Amniotic epithelial cell (primary cell): Measurements from ENCODE around the gene TRAPPC2L.

Source experiments
- DNase-seq: peaks from one replicate; pipeline ENCODE4 v3.0.0-alpha.2; 2010; ENCODE audit warnings: low read depth

The TRAPPC2L gene, protein sequence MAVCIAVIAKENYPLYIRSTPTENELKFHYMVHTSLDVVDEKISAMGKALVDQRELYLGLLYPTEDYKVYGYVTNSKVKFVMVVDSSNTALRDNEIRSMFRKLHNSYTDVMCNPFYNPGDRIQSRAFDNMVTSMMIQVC

DNA sequence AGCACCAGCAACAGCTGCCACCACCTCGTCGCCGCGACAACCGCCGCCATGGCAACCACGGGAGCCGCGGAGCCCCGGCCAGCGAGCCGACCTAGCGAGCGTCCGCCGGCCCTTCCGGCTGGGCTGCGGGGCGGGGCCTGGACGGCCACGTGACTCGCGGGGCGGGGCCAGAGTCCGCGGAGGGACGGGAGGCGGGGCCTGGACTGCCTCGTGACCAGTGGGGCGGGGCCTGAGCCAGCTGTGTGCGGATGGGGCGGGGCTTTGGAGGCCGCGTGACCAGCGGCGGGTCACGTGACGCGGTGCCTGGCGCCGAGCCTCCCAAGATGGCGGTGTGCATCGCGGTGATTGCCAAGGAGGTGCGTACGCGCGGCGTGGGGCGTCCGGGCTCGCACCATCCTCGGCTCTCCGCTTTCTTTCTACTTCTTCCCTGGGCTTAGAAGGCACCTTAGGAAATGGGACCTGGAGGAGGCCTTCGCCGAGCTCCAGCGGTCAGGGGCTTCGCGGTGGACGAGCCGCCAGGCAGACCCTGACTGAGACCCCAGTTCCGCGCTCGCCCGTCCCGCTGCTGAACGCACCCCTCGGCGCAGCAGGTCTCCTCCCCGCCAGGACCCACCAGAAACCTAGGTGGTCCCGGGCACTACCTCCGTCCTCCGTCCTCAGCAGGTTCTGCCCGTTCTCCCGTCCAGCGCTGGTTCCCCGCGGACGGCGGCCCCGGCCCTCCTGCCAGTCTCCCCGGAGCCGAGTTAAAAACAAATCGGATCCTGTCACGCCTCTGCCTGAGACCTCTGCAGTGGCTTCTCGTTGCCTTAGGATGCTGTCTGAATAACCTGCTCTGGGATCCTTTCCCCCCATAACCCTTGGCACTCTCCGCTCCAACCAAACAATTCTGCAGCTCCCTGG lies at the start of gene TRAPPC2L, which contains the start of gene GALNS:
TSS of gene TRAPPC2L (plus strand) at position 300 of the 900 bp plus-strand sequence. CDS start at position 324, 24 bp downstream.
TSS of gene GALNS (minus strand) at position 120 of the 900 bp plus-strand sequence. CDS start at position 50, 70 bp downstream.
- DNase-seq, result peak; percentile 85

DNA sequence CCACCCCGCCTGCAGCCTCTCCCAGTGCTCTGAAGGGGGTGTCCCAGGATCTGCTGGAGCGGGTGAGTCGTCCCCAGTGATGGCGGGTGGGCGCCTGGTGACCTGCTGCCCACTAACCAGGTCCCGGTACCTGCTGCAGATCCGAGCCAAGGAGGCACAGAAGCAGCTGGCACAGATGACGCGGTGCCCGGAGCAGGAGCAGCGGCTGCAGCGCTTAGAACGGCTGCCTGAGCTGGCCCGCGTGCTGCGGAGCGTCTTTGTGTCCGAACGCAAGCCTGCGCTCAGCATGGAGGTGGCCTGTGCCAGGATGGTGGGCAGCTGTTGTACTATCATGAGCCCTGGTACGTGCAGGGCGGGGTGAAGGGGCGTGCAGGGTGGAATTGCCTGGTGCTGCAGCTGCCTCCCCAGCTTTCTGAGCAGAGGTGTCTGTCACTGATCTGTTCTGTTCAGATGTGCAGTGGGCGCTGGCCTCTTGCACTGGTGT lies 49.7 kb upstream of the TRAPPC2L start:
- no peak for DNase-seq

DNA sequence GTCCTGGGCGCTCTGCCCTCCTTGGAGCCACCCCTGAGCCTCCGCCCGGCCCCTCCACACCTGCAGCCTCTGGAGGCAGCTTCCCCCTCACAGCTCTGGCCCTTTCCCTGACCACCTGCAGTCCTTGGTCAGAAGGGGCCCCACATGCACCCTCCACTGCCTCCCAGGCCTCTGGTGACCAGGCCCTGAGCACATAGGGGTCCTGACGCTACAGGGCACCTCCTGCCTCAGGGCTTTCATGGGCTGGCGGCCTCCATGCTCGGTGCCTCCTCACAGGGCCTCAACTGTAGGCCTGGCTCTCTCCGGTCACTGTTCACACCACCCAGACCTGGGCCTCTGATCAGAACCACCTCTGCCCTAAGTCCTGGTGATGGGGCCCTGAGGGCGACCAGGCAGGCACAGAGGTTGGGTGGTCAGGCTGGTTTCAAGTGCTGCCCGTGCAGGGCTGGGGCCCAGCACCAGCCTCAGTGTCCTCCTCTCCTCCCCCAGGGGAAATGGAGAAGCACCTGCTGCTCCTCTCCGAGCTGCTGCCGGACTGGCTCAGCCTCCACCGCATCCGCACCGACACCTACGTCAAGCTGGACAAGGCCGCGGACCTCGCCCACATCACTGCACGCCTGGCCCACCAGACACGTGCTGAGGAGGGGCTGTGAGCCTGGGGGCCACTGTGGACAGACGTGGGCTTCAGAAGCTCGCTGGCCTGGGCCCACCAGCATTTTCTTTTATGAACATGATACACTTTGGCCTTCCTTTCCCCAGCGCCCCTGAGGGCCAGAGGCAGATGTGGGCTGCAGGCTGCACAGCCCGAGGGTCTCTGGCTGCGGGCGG lies 49.1 kb upstream of the TRAPPC2L start:
- no peak for DNase-seq

DNA sequence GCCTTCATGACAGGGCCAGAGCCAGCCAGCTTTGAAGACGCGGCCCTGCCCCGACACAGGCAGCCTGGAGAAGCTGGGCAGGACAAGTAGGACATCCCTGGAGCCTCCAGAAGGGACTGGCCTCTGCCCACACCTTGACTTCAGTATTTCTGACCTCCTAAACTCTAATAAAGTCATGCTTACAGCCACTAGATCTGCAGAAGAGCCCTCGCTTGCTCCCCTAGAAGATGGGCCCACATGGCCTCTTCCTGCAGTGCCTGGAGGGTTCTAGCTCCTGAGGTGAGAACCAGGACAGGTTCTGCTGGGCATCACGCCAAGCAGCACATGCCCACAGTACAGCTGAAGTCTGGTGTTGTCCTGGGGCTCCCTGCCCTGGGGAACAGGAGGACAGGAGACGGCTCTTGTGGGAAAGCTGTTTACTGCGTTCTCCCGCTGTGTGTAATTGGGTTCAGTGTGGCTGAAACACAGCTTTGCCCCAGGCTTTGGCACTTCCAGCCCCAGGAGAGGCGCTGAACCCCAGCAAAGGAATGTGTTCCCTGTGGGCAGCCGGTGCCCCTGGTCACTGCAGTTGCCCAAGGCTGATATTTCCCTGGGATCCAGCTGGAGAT lies 47.8 kb upstream of the TRAPPC2L start:
- no peak for DNase-seq

DNA sequence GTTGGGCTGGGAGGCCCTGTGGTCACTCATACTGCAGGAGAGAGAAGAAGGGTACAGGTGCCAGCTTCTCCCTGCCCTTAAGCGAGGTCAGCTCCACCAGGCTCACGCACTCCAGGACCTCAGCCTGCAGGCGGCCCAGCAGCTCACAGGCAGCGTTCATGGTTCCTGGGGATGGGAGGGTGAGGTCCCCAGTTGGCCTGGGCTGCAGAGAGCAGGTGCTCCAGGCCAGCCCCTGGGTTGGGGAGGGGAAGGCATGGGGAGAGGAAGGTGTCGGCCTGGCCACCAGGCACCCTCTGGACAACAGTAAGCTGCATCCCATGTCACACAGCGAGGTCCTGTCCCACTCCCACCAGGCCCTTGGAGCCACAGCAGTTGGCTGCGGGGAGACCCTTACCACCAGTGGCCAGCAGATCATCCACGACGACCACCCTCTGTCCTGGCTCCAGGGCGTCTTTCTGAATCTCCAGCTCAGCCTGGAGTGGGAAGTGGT lies 47.2 kb upstream of the TRAPPC2L start:
- DNase-seq, result no peak

DNA sequence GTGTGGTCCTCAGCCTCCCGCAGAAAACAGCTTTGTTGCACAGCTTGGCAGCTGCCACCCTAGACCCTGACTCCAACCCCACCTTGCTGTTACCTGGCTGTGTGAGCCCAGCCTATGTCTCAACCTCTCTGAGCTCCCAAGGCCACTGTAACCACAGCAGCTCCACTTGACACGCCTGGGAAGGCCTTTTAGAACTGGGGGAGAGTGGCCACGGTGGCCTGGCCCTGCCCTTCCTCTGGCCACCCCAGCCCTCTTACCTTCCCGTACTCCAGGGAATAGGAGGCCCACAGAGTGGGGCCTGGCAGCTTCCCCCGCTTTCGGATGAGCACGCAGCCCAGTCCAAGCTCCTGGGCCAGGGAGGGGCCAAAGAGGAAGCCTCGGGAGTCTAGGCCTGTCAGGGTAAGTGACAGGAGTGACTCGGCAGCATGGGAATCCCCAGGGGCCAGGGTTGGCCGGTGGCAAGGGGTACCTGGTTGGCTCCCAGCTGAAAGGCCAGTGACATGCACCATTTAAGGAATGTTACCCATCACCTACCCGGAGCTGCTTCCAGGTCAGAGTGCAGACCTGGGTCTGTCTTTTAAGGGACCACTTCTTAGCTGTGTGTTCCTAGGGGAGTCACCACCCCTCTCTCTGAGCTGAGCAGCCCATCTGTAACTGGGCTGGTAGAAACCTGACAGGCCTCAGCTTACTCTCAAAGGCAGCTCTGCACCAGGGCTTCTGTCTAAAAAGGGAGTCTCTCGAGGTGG lies 46.6 kb upstream of the TRAPPC2L start:
- DNase-seq, result no peak

DNA sequence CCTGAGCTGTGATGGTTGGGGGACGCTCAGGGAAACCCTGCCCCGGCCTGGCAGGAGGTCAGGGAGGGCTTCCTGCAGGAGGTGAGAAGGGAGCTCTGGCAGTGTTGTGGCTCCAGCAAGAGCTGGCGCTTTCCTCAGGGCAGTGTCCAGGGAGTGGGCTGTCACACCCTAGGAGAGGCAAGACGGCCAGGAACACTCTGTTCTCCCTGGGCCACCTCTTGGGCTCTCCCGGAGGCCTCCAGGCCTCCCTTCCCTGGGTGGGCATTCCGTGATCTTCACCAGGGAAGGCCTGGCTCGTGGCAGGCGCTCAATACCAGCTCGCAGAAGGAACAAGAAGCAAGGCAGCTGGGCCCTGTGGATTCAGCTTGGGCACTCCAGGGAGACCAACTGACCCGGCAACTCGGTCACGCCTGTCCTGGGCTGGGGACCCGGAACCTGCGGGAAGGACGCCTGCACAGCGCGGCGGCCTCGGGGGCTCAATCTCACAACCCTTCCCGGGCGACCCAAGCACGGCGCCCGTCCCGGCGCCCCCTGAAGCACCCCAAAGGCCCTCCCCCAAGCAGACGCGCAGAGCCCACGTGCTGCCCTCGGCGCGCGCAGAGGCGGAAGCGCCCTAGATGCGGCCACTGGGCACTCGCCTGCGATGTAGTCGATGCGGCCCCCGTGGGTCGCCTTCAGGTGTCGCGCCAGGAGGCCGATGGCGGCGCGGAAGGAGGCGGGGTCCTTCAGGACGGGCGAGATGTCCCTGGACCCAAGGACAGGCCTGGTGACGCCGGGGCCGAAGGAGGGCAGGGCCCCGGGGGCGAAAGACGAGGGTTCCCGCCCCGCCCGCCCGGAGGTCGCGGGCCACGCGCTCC lies 45.8 kb upstream of the TRAPPC2L start:
- peak; percentile 69 for DNase-seq

DNA sequence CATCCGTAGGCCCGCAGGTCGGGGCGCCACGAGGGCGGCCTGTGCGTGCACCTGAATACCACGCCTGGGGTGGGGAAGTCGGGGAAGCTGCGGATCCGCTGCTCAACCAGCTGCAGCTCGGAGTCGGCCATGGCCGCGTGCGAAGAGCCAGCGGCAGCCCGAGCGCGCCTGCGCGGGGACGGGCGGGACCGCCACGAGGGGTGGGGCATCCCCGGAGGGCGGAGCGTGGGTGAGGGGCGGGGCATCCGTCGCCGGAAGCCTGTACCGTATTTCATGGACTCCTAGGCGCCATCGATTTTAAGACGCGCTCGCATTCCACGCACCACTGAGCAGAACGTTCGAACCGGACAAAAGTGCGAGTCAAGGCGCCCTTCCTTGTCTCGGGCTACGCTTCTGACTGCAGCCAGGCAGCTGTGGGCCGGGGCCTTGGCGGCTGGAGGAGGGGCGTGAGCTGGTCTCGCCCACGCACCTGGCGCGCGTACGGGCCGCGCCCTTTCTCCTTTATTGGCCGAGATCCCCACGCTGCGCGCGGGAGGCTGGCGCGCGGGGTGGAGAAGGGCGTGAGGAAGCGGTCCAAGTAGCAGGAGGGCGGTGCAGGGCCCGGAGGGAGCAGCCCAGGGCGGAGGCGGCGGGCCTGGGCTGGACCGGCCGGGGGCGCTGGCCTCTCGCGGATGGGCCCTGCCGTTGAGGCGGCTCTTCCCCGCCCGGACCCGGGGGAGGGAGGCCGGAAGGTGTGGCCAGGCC lies 45.0 kb upstream of the TRAPPC2L start, which contains the start of gene APRT:
TSS of gene APRT (minus strand) at position 160 of the 744 bp plus-strand sequence. CDS start at position 131, 29 bp downstream.
- DNase-seq, result peak; percentile 91

DNA sequence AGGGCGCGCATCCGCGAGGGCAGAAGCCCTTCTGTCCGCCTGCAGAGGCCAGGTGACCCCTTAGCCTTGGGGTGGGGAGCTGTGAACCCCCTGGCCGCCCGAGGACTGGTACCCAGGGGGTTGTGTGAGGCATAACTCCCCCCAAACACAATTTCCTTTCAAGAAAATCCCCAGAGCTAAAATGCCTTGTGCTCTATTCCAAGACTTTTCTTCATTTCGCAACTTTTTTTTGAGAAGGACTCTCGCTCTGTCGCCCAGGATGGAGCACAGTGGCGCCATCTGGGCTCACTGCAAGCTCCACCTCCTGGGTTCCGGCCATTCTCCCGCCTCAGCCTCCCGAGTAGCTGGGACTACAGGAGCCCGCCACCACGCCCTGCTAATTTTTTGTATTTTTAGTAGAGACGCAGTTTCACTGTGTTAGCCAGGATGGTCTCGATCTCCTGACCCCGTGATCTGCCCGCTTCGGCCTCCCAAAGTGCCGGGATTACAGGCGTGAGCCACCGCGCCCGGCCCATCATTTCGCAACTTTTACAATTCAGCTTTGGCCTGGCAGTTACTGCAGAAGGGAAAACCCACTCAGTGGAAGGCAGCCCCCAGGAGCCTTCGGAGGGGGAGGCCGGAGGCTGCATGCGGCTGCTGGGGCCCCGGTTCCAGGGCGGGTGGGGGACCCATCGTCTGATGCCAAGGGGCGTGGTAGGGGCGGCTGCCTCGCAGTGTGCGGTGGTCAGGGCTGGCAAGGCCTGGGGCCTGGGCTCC lies 44.2 kb upstream of the TRAPPC2L start:
- DNase-seq, result peak; percentile 27

DNA sequence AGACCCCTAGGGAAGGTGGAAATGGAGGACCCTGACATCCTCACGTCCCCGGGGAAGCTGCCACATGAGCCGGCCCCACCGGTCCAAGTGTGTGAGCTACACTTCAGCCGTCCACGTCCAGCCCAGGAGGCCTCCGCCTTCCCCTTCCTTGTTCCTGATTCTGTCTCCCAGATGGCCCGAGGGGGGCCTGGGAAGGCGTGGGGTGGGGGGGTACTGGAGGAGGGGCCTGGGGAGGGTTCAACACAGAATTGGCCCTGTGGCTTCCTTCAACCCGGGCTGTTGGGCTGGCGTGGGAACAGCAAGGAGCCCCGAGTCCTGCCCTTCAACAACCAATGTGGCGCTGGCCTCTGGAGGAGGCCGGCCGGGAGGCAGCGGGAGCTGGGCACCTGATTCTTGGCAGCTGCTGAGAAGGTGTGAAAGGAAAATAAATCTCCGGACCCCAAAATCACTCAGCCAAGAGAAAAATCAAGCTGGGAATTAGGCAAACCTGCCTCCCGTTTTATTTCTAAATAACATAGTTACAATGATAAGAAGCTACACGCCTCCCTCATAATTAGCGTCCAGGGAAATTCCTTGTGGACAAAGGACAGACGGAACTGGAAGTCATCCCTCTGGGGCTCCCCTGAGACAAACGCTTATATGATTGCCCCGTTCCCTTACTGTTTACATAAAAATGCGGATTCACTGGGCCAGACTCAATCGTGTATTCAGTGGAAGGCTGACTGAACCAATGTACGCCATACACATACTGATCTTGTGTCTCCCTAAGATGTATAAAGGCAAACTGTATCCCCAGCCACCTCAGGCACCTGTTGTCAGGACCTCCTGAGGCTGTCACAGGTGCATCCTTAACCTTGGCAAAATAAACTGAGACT lies 43.4 kb upstream of the TRAPPC2L start:
- DNase-seq, result no peak

DNA sequence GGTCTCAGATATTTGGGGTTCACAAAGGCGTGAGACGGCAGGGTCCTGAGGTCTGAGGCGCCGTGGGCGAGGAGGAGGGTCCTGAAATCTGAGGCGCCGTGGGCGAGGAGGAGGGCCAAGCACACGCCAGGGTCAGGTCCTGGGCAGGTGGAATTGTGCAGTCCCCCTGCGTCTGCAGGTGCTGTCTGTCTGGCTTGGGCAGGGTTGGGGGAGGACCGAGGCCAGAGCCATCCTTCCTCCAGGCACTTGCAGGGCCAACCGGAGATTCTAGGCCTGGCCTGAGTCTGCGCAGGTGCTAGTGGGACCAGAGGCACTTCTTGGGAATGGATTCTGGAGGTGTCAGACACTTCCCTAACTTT lies 42.8 kb upstream of the TRAPPC2L start:
- DNase-seq, result no peak

DNA sequence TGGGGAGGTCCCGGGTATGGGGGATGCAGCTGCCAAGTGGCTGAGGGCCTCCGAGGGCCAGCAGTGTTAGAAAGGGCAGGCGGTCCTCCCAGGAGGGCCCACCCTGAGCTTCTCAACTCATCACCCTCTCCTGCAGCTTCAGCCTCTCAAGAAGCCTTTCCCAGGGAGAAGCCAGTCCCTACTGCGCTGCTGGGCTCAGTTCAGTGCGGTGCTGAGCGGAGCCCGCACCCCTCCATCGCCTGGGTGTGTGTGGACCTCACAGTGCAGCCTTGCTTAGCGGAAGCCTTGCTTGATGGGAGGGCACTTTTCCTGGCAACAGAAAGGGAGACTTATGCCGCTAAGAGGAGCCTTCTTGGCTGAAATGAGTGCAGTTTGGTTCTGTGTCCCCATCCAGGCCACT lies 41.7 kb upstream of the TRAPPC2L start:
- no peak for DNase-seq

DNA sequence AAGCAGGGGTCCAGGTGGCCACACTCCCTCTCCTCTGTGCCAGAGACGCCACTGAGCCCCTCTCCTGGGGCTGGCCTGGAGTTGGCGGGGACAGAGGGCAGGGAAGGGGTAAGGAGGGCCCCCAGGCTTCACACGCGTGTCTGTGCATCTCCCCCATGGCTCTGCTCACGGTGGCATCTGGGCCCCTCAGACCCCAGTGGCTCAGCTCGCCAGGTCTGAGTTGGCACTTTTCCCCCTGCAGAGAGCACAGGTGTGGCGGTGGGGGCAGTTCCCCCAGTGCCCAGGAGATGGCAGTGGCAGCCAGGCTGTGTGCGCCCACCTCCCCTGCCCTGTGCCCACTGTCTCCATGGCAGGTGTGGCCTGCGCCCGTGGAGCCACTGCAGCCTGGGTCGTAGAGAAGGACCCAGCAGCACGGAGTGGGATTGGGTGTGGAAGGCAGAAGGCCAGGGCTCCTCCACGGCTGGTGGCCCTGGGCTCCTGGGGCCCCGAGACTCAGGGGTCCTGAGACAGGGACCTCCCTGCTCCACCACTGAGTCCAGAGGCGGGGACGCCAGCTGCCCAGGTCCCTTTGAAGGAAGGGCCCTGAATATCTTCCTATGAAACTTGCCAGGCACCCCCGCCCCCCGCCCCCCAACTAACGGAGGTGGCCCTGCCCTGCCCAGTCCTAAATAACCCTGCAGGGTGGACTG lies 40.9 kb upstream of the TRAPPC2L start:
- no peak for DNase-seq

DNA sequence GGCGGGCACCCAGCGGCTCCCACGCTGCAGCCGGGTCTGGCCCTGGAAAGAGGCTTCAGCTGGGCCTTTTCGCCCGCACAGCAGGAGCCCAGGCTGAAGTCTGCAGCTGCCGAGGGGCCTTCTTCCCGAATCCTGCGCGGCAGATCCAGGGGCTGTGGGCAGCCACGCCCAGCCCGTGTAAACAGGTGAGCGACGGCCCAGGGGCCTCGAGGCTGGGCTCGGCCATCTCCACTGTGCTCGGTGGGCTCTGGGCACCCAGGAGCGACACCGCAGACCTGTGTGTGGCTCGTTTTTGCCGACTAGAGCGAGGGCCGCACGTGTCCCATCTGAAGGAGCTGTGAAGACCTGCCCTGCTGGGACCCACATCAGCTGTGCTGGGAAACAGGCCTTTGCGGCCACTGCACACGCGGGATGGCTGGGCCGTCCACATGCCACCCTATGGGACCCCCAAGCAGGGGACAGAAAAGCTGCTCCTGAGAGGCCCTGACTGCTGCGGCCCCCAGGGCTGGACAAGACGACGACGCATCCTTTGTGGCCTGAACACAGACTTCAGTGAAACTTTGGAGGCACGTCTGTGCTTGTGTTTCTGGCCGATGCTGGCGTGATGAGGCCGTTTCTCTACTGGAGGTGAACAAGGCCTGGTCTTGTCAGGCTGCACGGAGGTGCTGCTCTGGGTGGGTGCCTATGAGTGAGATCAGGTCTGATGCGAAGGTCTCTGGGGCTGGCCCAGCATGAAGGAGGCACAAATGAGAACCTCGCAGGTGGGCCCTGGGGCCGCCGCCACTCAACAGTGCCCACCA lies 40.0 kb upstream of the TRAPPC2L start:
- DNase-seq, result no peak

DNA sequence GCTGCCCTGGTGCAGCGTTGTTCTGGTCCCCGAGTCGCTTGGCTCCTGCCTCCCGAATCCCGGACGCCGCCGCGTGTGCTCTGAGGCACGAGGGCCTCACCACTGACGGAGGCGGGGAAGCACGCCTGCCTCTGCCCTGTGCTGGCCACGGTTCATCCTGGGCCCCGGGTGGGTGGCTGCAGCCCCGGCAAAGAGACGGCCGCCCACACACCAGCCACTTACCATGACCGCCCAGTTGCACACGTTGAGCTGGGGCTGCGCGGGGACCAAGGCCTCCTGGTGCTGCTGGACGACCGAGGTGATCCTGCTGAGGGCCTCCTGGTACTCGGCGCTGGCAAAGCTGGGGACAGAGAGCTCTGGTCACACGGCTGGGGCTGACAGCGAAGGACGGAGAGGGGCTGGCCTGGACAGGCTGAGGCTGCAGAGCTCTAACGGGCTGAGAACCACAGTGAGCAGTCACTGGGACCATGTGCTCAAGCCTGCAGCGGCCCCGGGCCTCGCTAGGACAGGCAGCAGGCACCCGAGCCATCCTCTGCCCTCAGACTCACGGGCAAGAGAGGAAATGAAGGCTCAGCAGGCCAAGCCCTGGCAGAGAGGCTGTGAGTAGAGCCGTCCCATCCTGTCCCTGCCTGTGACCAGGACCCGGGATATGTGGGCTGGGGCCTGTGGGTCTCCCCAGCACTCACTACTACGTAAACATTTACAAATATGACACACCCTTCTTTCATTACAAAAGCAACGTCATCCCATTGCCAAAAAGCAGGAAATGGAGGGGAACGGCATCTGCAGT lies 38.9 kb upstream of the TRAPPC2L start:
- DNase-seq, result no peak
